Testis (tissue), 2 donors: Measurements from ENCODE around the gene PCSK6.

Source experiments
- CTCF ChIP-seq, 3 experiments: fragments of 450-650 bp in 2 of 3; fragments of 200-600 bp in 1 of 3; sonication (generic) in 1 of 3; IDR thresholded peaks; one replicate each; pipeline ENCODE4 v1.5.1; 2016 to 2019; ENCODE audit warnings: antibody characterized with exemption in 3 of 3, mild to moderate bottlenecking in 2 of 3, moderate library complexity in 1 of 3
- POLR2A ChIP-seq: fragments of 450-650 bp; IDR thresholded peaks from one replicate; pipeline ENCODE4 v1.6.1; 2017; ENCODE audit warnings: antibody characterized with exemption, mild to moderate bottlenecking, moderate library complexity

GRCh38 chr15:101277943-101278564 is 211.5 kb downstream of the PCSK6 start:
- TF ChIP-seq CTCF (IDR thresholded peaks at IDR 0.05) (no peak), POLR2A (no peak)
